Germinal center (tissue), 1 donor: ENCODE results near the gene DRAM2.
A peak's percentile ranks its signal among the peaks of the same experiment; 100 is the strongest.
"Not testable (repeated sequence)": the region's sequence is repeated elsewhere in the genome, so short reads cannot be mapped to it uniquely, and the experiment has no call there.

Experiments used
- DNase-seq: peaks from one replicate; pipeline ENCODE4 v3.0.0; 2012; ENCODE audit warnings: mixed read lengths, low spot score

DRAM2 gene

GRCh38 chr1:111142356-111142975, 2.6 kb upstream of the DRAM2 start:
- DNase-seq = no peak

- DNase-seq = no peak
Observed at GRCh38 chr1:111141245-111142220, 1.6 kb upstream of the DRAM2 start.

- DNase-seq = no peak
Observed at GRCh38 chr1:111140680-111140967, 731 bp upstream of the DRAM2 start.

- peak; percentile 75 for DNase-seq
Observed at GRCh38 chr1:111139324-111139955, 453 bp downstream of the DRAM2 start.

- no peak for DNase-seq
Observed at GRCh38 chr1:111133866-111134265, 6.0 kb downstream of the DRAM2 start.

GRCh38 chr1:111131693-111132092, 8.2 kb downstream of the DRAM2 start:
- DNase-seq = no peak

- no peak for DNase-seq
Observed at GRCh38 chr1:111129376-111129775, 10.5 kb downstream of the DRAM2 start.

GRCh38 chr1:111127923-111128643, 11.8 kb downstream of the DRAM2 start:
- DNase-seq = peak; percentile 59

GRCh38 chr1:111126354-111126753, 13.5 kb downstream of the DRAM2 start:
- DNase-seq = no peak

GRCh38 chr1:111116496-111116895, 23.4 kb downstream of the DRAM2 start:
- DNase-seq = no peak

GRCh38 chr1:111110197-111110899, 29.5 kb downstream of the DRAM2 start:
- DNase-seq = no peak

GRCh38 chr1:111104981-111105380, 34.9 kb downstream of the DRAM2 start:
- no peak for DNase-seq

- DNase-seq = no peak
Observed at GRCh38 chr1:111101854-111102642, 37.8 kb downstream of the DRAM2 start.

GRCh38 chr1:111099289-111099688, 40.6 kb downstream of the DRAM2 start:
- no peak for DNase-seq

GRCh38 chr1:111097356-111098099, 42.4 kb downstream of the DRAM2 start:
- DNase-seq = no peak

GRCh38 chr1:111095421-111095820, 44.5 kb downstream of the DRAM2 start:
- DNase-seq = not testable (repeated sequence)

GRCh38 chr1:111089638-111090037, 50.3 kb downstream of the DRAM2 start:
- DNase-seq = no peak

GRCh38 chr1:111085676-111086075, 54.2 kb downstream of the DRAM2 start:
- DNase-seq = no peak

- no peak for DNase-seq
Observed at GRCh38 chr1:111084999-111085398, 54.9 kb downstream of the DRAM2 start.
